H9 (cell line): ENCODE measurements around the gene TMEM132C. TPM values are rescaled to one million over a fixed set of nuclear protein-coding genes. Genes with fewer than 3 reads are reported as not detected.

Source experiments
- DNase-seq: peaks from one replicate; pipeline ENCODE4 v3.0.0-alpha.2; 2017
- H2AFZ ChIP-seq: one replicate; pipeline ENCODE4 v1.6.1; 2013; ENCODE audit warnings: mild to moderate bottlenecking, low read length, control low read depth, moderate library complexity
- H2AK5ac ChIP-seq: 2 replicates; pipeline ENCODE4 v1.6.1; 2013; ENCODE audit warnings: low read length, control low read depth, mixed read lengths; ENCODE audit not compliant: insufficient read length
- H2BK120ac ChIP-seq: one replicate; pipeline ENCODE4 v1.6.1; 2013; ENCODE audit warnings: low read depth, mild to moderate bottlenecking, low read length, control low read depth, inconsistent platforms; ENCODE audit not compliant: poor library complexity, severe bottlenecking
- H2BK12ac ChIP-seq: 2 replicates; pipeline ENCODE4 v1.6.1; 2013; ENCODE audit warnings: low read length, control low read depth, mixed read lengths, low read depth; ENCODE audit not compliant: insufficient read length
- H2BK15ac ChIP-seq: 2 replicates; pipeline ENCODE4 v1.6.1; 2013; ENCODE audit warnings: low read depth, low read length, control low read depth
- H2BK20ac ChIP-seq: one replicate; pipeline ENCODE4 v1.6.1; 2013; ENCODE audit warnings: low read depth, mild to moderate bottlenecking, low read length, control low read depth, inconsistent platforms; ENCODE audit not compliant: poor library complexity, severe bottlenecking
- H2BK5ac ChIP-seq: 2 replicates; pipeline ENCODE4 v1.6.1; 2013; ENCODE audit warnings: low read length, control low read depth, mixed read lengths; ENCODE audit not compliant: insufficient read length
- H3K14ac ChIP-seq: 2 replicates; pipeline ENCODE4 v1.6.1; 2013; ENCODE audit warnings: low read length, control low read depth; ENCODE audit not compliant: insufficient read depth
- H3K18ac ChIP-seq: 2 replicates; pipeline ENCODE4 v1.6.1; 2013; ENCODE audit warnings: low read depth, mild to moderate bottlenecking, mixed read lengths, low read length, control low read depth; ENCODE audit not compliant: insufficient read length
- H3K23ac ChIP-seq: 2 replicates; pipeline ENCODE4 v1.6.1; 2013; ENCODE audit warnings: low read length, control low read depth, mixed read lengths, low read depth; ENCODE audit not compliant: insufficient read length
- H3K23me2 ChIP-seq: 2 replicates; pipeline ENCODE4 v1.6.1; 2013; ENCODE audit warnings: low read depth, mild to moderate bottlenecking, mixed read lengths, low read length, control low read depth; ENCODE audit not compliant: insufficient read length, poor library complexity, severe bottlenecking
- H3K27ac ChIP-seq: 2 replicates; pipeline ENCODE4 v1.5.1; 2013; ENCODE audit warnings: low read length, control low read depth, mixed read lengths, low read depth; ENCODE audit not compliant: insufficient read length
- H3K27me3 ChIP-seq: 2 replicates; pipeline ENCODE4 v1.6.1; 2013; ENCODE audit warnings: low read length, control low read depth, inconsistent platforms; ENCODE audit not compliant: insufficient read depth
- H3K4ac ChIP-seq: 2 replicates; pipeline ENCODE4 v1.6.1; 2013; ENCODE audit warnings: low read depth, mild to moderate bottlenecking, control low read depth, inconsistent platforms, low read length, moderate library complexity
- H3K4me1 ChIP-seq: 2 replicates; pipeline ENCODE4 v1.6.1; 2013; ENCODE audit warnings: low read length, control low read depth, inconsistent platforms; ENCODE audit not compliant: insufficient read depth
- H3K4me2 ChIP-seq: 2 replicates; pipeline ENCODE4 v1.6.1; 2013; ENCODE audit warnings: low read length, control low read depth, mixed read lengths; ENCODE audit not compliant: insufficient read length, insufficient read depth
- H3K56ac ChIP-seq: 2 replicates; pipeline ENCODE4 v1.6.1; 2013; ENCODE audit warnings: low read depth, mild to moderate bottlenecking, mixed read lengths, low read length, control low read depth; ENCODE audit not compliant: insufficient read length
- H3K79me1 ChIP-seq: 2 replicates; pipeline ENCODE4 v1.6.1; 2013; ENCODE audit warnings: low read depth, mild to moderate bottlenecking, moderate library complexity, low read length, control low read depth, inconsistent platforms; ENCODE audit not compliant: insufficient read depth, poor library complexity, severe bottlenecking
- H3K79me2 ChIP-seq: 2 replicates; pipeline ENCODE4 v1.6.1; 2013; ENCODE audit warnings: low read length, control low read depth, inconsistent platforms; ENCODE audit not compliant: insufficient read depth
- H3K9ac ChIP-seq: 2 replicates; pipeline ENCODE4 v1.6.1; 2013; ENCODE audit warnings: low read length, control low read depth, mixed read lengths; ENCODE audit not compliant: insufficient read length; ENCODE audit errors: extremely low read depth
- H3K9me3 ChIP-seq: one replicate; pipeline ENCODE4 v1.6.1; 2013; ENCODE audit warnings: low read depth, low read length, inconsistent platforms; ENCODE audit not compliant: control insufficient read depth
- H3T11ph ChIP-seq: one replicate; pipeline ENCODE4 v1.6.1; 2013; ENCODE audit warnings: mild to moderate bottlenecking, low read length, control low read depth, inconsistent platforms
- H4K20me1 ChIP-seq: one replicate; pipeline ENCODE4 v1.6.1; 2013; ENCODE audit not compliant: control insufficient read depth, insufficient read length, insufficient read depth
- H4K5ac ChIP-seq: 2 replicates; pipeline ENCODE4 v1.6.1; 2013; ENCODE audit warnings: low read depth, mild to moderate bottlenecking, mixed read lengths, low read length, control low read depth; ENCODE audit not compliant: insufficient read length
- H4K8ac ChIP-seq: replicated peaks from 2 replicates; pipeline ENCODE4 v1.6.1; 2013; ENCODE audit warnings: low read length, control low read depth, mixed read lengths, low read depth; ENCODE audit not compliant: insufficient read length
- H4K91ac ChIP-seq: 2 replicates; pipeline ENCODE4 v1.6.1; 2013; ENCODE audit warnings: low read depth, mild to moderate bottlenecking, moderate library complexity, mixed read lengths, low read length, control low read depth; ENCODE audit not compliant: insufficient read length
- H3K27ac Mint-ChIP-seq, 3 experiments: 2 replicates in 2 of 3; 3 replicates in 1 of 3; pipeline ENCODE4 v1.8.0; 2020 to 2021; ENCODE audit warnings: mixed read lengths in 3 of 3, mild to moderate bottlenecking in 1 of 3, moderate library complexity in 1 of 3
- H3K27me3 Mint-ChIP-seq: 2 replicates; pipeline ENCODE4 v1.8.0; 2021; ENCODE audit warnings: low read depth, mild to moderate bottlenecking, moderate library complexity, mixed read lengths
- H3K36me3 Mint-ChIP-seq, 3 experiments: 2 replicates in 2 of 3; 3 replicates in 1 of 3; pipeline ENCODE4 v1.8.0; 2020 to 2021; ENCODE audit warnings: low read depth in 3 of 3, mixed read lengths in 3 of 3; ENCODE audit not compliant: insufficient read depth in 1 of 3
- H3K4me1 Mint-ChIP-seq, 2 experiments: 2 replicates each; pipeline ENCODE4 v1.8.0; 2020; ENCODE audit warnings: mixed read lengths in 2 of 2
- H3K4me3 Mint-ChIP-seq, 2 experiments: 2 replicates in 1 of 2; 3 replicates in 1 of 2; pipeline ENCODE4 v1.8.0; 2020 to 2021; ENCODE audit warnings: mild to moderate bottlenecking in 2 of 2, mixed read lengths in 2 of 2, moderate library complexity in 1 of 2
- H3K9me3 Mint-ChIP-seq, 2 experiments: 2 replicates in 1 of 2; 3 replicates in 1 of 2; pipeline ENCODE4 v1.8.0; 2020; ENCODE audit warnings: mild to moderate bottlenecking in 2 of 2, mixed read lengths in 2 of 2, moderate library complexity in 1 of 2
- WGBS: extraction: QIAGEN DNeasy Blood & Tissue Kit; methylation state at CpG from one replicate; pipeline ENCODE4 v1.1.7; 2013; ENCODE audit warnings: missing lambda C conversion rate, low lambda C conversion rate, mixed read lengths; ENCODE audit not compliant: insufficient read length; ENCODE audit errors: extremely low coverage; 5-methylcytosine and 5-hydroxymethylcytosine counted together
- total RNA-seq: library from RNA; stranded (reverse); gene quantifications from 2 replicates; pipeline ENCODE4 v1.2.1, GENCODE V29; 2021
- TF ChIP-seq, protein P1 (sequence below): fragments of 200-600 bp; sonication (generic); conservative IDR thresholded peaks from 3 replicates; pipeline ENCODE4 v1.8.0; 2021; ENCODE audit warnings: antibody characterized with exemption, mild to moderate bottlenecking

Gene TMEM132C
- total RNA-seq, 1 experiment from 2014 or later, result 0.22 TPM

DNA sequence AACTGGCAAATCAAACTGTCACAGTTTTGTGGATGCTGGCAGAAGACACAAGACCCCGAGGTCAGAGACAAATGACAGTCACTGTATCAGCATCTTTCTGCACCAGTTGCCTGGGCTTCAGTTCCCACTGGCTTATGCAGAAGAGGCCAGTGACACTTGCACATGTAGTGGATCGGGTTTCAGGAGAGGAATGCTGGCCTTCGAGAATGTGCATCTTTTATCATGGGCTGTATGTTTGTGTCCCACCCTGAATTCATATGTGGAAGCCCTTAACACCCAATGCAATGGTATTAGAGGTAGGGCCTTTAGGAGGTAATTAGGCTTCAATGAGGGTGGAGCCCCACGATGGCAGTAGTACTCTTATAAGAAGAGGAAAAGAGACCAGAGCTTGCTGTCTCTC, 405.9 kb downstream of the TMEM132C start:
- H2AK5ac ChIP-seq, result no peak overlapping the region
- no peaks in the 10 kb centered on the region for H3K79me2 ChIP-seq
- H3K4me3 Mint-ChIP-seq, result no peak overlapping the region
- H4K91ac ChIP-seq, result no peak overlapping the region
- no peaks in the 10 kb centered on the region for H3K27me3 ChIP-seq
- H3K27ac ChIP-seq, result no peak overlapping the region
- no peak overlapping the region for H4K5ac ChIP-seq
- no peaks in the 10 kb centered on the region for H3K79me1 ChIP-seq
- no peak overlapping the region for H3K27ac Mint-ChIP-seq
- H4K8ac ChIP-seq, result no peak overlapping the region
- H3K4me1 ChIP-seq, result no peaks in the 10 kb centered on the region
- no CpG with 5 or more reads among the region's 4 CpGs for WGBS
- peaks cover 25% of the 10 kb centered on the region for H3K27me3 Mint-ChIP-seq
- no peaks in the 10 kb centered on the region for H4K20me1 ChIP-seq
- no peak overlapping the region for H2BK5ac ChIP-seq
- H3K56ac ChIP-seq, result no peak overlapping the region
- no peak overlapping the region for H3K23ac ChIP-seq
- no peak overlapping the region for H3K14ac ChIP-seq
- no peak for DNase-seq
- no peak overlapping the region for H3K4me2 ChIP-seq
- H3K23me2 ChIP-seq, result no peaks in the 10 kb centered on the region
- no peak overlapping the region for H3K18ac ChIP-seq
- H3K9me3 Mint-ChIP-seq, result peaks cover 0 to 3% of the 10 kb centered on the region in 2 experiments; a peak in 1 of 5 replicates
- peaks cover 9% of the 10 kb centered on the region in 2 experiments; a peak in 3 of 4 replicates for H3K4me1 Mint-ChIP-seq
- no peaks in the 10 kb centered on the region for H3K9me3 ChIP-seq
- H3K4ac ChIP-seq, result no peak overlapping the region
- H2BK120ac ChIP-seq, result no peak overlapping the region
- H2BK15ac ChIP-seq, result no peak overlapping the region
- H3K9ac ChIP-seq, result no peak overlapping the region
- H2BK12ac ChIP-seq, result no peak overlapping the region
- no peak overlapping the region for H2BK20ac ChIP-seq
- H3K36me3 Mint-ChIP-seq, result no peaks in the 10 kb centered on the region; a peak in 1 of 7 replicates
- TF ChIP-seq, protein P1, sequence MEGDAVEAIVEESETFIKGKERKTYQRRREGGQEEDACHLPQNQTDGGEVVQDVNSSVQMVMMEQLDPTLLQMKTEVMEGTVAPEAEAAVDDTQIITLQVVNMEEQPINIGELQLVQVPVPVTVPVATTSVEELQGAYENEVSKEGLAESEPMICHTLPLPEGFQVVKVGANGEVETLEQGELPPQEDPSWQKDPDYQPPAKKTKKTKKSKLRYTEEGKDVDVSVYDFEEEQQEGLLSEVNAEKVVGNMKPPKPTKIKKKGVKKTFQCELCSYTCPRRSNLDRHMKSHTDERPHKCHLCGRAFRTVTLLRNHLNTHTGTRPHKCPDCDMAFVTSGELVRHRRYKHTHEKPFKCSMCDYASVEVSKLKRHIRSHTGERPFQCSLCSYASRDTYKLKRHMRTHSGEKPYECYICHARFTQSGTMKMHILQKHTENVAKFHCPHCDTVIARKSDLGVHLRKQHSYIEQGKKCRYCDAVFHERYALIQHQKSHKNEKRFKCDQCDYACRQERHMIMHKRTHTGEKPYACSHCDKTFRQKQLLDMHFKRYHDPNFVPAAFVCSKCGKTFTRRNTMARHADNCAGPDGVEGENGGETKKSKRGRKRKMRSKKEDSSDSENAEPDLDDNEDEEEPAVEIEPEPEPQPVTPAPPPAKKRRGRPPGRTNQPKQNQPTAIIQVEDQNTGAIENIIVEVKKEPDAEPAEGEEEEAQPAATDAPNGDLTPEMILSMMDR, result no peak
- H3T11ph ChIP-seq, result no peak overlapping the region
- no peak overlapping the region for H2AFZ ChIP-seq
